RWPE2 (cell line): ENCODE results near the gene TMEM35B.

Experiments used
- ATAC-seq: fragments of 200-7000 bp; cut with Tn5 transposase; 3 replicates; pipeline ENCODE4 v1.9.1; 2021; ENCODE audit warnings: low read depth
- DNase-seq: peaks from one replicate; pipeline ENCODE4 v3.0.0-alpha.2; 2020; ENCODE audit warnings: low spot score
- H3K27ac ChIP-seq: fragments of 450-650 bp; 2 replicates; pipeline ENCODE4 v1.5.1; 2017; ENCODE audit warnings: mild to moderate bottlenecking; ENCODE audit not compliant: poor library complexity, severe bottlenecking
- H3K27me3 ChIP-seq: fragments of 250-450 bp; sonication (Bioruptor Pico); 2 replicates; pipeline ENCODE4 v1.5.1; 2021; ENCODE audit warnings: mild to moderate bottlenecking, moderate library complexity; ENCODE audit not compliant: insufficient read depth, poor library complexity, severe bottlenecking
- H3K36me3 ChIP-seq: fragments of 250-450 bp; sonication (Bioruptor Pico); 2 replicates; pipeline ENCODE4 v1.5.1; 2020; ENCODE audit warnings: low read depth, mild to moderate bottlenecking, moderate library complexity
- H3K4me1 ChIP-seq: fragments of 250-450 bp; sonication (Bioruptor Pico); 2 replicates; pipeline ENCODE4 v1.5.1; 2021; ENCODE audit warnings: mild to moderate bottlenecking, moderate library complexity; ENCODE audit not compliant: insufficient read depth, poor library complexity, severe bottlenecking
- H3K4me3 ChIP-seq: fragments of 250-450 bp; sonication (Bioruptor Pico); 2 replicates; pipeline ENCODE4 v1.5.1; 2021; ENCODE audit warnings: mild to moderate bottlenecking, moderate library complexity; ENCODE audit not compliant: severe bottlenecking
- H3K9me3 ChIP-seq: fragments of 250-450 bp; sonication (Bioruptor Pico); 2 replicates; pipeline ENCODE4 v1.5.1; 2021; ENCODE audit warnings: mild to moderate bottlenecking, moderate library complexity; ENCODE audit not compliant: severe bottlenecking
- TF ChIP-seq, protein P1 (sequence below): fragments of 450-650 bp; IDR thresholded peaks from one replicate; pipeline ENCODE4 v1.5.1; 2017; ENCODE audit warnings: mild to moderate bottlenecking, moderate library complexity; ENCODE audit not compliant: poor library complexity, severe bottlenecking

TMEM35B gene

GRCh38 chr1:34984793-34985608, at the start of gene TMEM35B:
Gene TMEM35B, minus strand, starts transcription at chr1:34985347. Its CDS starts 42 bp downstream, at chr1:34985305.
- ATAC-seq = peak; percentile 72
- TF ChIP-seq, protein P1, sequence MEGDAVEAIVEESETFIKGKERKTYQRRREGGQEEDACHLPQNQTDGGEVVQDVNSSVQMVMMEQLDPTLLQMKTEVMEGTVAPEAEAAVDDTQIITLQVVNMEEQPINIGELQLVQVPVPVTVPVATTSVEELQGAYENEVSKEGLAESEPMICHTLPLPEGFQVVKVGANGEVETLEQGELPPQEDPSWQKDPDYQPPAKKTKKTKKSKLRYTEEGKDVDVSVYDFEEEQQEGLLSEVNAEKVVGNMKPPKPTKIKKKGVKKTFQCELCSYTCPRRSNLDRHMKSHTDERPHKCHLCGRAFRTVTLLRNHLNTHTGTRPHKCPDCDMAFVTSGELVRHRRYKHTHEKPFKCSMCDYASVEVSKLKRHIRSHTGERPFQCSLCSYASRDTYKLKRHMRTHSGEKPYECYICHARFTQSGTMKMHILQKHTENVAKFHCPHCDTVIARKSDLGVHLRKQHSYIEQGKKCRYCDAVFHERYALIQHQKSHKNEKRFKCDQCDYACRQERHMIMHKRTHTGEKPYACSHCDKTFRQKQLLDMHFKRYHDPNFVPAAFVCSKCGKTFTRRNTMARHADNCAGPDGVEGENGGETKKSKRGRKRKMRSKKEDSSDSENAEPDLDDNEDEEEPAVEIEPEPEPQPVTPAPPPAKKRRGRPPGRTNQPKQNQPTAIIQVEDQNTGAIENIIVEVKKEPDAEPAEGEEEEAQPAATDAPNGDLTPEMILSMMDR = peak; percentile 4
- Histone ChIP-seq H3K4me1 (peaks cover 13% of the 10 kb centered on the region), H3K27ac (peak within 1 kb of the TSS; percentile 63), H3K9me3 (no peaks in the 10 kb centered on the region), H3K27me3 (no peaks in the 10 kb centered on the region), H3K4me3 (peak within 1 kb of the TSS; percentile 51), H3K36me3 (peaks cover 25% of the 10 kb centered on the region)
- no peak for DNase-seq

DNA sequence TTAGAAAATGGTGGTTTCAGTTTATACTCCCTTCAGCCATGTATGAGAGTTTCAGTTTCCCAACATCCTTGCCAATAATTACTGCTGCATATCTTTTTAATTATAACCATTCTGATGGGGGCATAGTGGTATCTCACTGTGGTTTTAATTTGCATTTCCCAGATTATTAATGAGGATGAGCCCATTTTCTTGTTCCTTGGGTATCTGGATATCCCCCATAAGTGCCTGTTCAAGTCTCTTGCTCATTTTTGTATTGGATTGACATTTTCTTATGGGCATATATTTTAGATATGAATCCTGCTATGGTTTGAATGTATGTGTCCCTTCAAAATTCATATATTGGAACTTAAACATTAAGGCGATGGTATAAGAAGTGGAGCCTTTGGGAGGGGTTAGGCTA, 48.2 kb upstream of the TMEM35B start:
- TF ChIP-seq, protein P1 = no peak
- Histone ChIP-seq H3K9me3 (no peaks in the 10 kb centered on the region), H3K27ac (no peak overlapping the region), H3K36me3 (0 out of 2 replicates have a peak, but pooled peaks cover 5% of the 10 kb centered on the region), H3K4me3 (no peak overlapping the region), H3K27me3 (no peaks in the 10 kb centered on the region), H3K4me1 (peaks cover 6% of the 10 kb centered on the region)
- ATAC-seq = no peak
- DNase-seq = no peak

DNA sequence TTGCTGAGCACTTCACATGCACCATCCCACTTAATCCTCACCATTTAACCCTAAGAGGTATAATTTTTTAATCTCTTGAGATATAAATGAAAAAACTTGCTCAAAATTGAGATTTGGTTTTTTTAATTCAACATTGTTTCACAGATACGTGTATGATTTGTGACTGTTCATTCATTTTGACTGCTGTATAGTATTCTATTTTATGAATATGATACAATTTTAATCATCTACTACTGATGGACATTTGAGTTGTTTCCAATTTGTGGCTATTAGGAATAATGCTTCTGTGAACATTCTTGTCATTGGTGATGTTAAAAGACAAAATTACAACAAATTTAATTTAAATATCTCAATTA, 47.2 kb upstream of the TMEM35B start:
- H3K4me1 ChIP-seq = peaks cover 6% of the 10 kb centered on the region
- TF ChIP-seq, protein P1 = no peak
- no peak for ATAC-seq
- peak overlapping the region; percentile 86 for H3K27ac ChIP-seq
- H3K4me3 ChIP-seq = peak overlapping the region; percentile 67
- peaks cover 11% of the 10 kb centered on the region; the same call in 1 of the 2 replicates for H3K36me3 ChIP-seq
- H3K9me3 ChIP-seq = no peaks in the 10 kb centered on the region
- no peaks in the 10 kb centered on the region for H3K27me3 ChIP-seq
- DNase-seq = no peak

- Histone ChIP-seq H3K9me3 (no peaks in the 10 kb centered on the region), H3K36me3 (peaks cover 20% of the 10 kb centered on the region), H3K27ac (peak overlapping the region; percentile 86), H3K4me1 (peaks cover 6% of the 10 kb centered on the region), H3K4me3 (peak overlapping the region; percentile 67), H3K27me3 (no peaks in the 10 kb centered on the region)
- DNase-seq (no peak), ATAC-seq (peak; percentile 50)
- TF ChIP-seq, protein P1 = no peak
Measured at GRCh38 chr1:35030756-35031446, 45.8 kb upstream of the TMEM35B start.
